ENCODE data around the gene UHRF2.

The UHRF2 gene

DNA sequence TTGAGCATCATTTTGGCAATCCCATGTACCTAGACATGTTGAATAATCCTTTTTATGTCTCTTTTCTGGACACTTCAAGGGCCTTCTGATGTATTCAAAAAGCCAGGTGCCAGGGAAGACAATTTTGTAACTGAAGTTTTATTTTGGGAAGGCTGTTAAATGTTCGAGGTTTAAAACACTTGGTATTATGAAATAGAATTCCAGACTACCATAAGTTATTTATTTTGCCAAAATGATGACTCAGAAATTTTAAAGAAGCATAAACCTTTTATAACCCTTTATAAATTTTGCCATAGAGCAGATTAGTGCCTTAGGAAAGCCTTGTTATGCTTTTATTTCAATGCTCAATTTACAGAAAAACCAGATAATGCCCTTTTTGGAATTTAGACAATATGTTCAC lies 30.3 kb upstream of the UHRF2 start:
- Histone ChIP-seq H3K4me3 (ENCODE audit: low read length) (no peak overlapping the region), H3K27ac (ENCODE audit: low read length) (no peak overlapping the region), H3K79me2 (ENCODE audit: low read length) (no peaks in the 10 kb centered on the region), H3K27me3 (replicated peaks; ENCODE audit: insufficient read depth, low read length) (no peaks in the 10 kb centered on the region), H3K9ac (ENCODE audit: low read length) (no peak overlapping the region), H3F3A (ENCODE audit: insufficient read depth, low read length) (no peaks in the 10 kb centered on the region), H3K4me1 (ENCODE audit: low read length) (peaks cover 3% of the 10 kb centered on the region; the same call in 1 of the 2 replicates), H3K9me2 (replicated peaks; ENCODE audit: insufficient read depth, low read length) (no peaks in the 10 kb centered on the region), H4K20me1 (ENCODE audit: insufficient read depth, low read length) (no peaks in the 10 kb centered on the region), H3K4me2 (ENCODE audit: low read depth, low read length) (no peak overlapping the region), H3K36me3 (replicated peaks; ENCODE audit: insufficient read depth, low read length) (no peaks in the 10 kb centered on the region), H3K9me3 (replicated peaks; ENCODE audit: insufficient read depth, low read length) (no peaks in the 10 kb centered on the region), H2AFZ (ENCODE audit: low read length) (no peak overlapping the region)
- TF ChIP-seq EZH2phosphoT487 (IDR thresholded peaks at IDR 0.05; ENCODE audit: low read length) (no peak), CTCF (IDR thresholded peaks at IDR 0.05; ENCODE audit: low read length) (no peak), EZH2 (optimal IDR thresholded peaks at IDR 0.05; ENCODE audit: low read depth, low read length) (no peak)
- no peak for DNase-seq

GRCh38 chr9:6383551-6384225 lies 29.3 kb upstream of the UHRF2 start:
- peaks cover 3% of the 10 kb centered on the region; the same call in 1 of the 2 replicates for H3K4me1 ChIP-seq (ENCODE audit: low read length)
- H3K4me2 ChIP-seq (ENCODE audit: low read depth, low read length) = no peak overlapping the region
- no peaks in the 10 kb centered on the region for H3K9me2 ChIP-seq (replicated peaks; ENCODE audit: insufficient read depth, low read length)
- H4K20me1 ChIP-seq (ENCODE audit: insufficient read depth, low read length) = no peaks in the 10 kb centered on the region
- H3F3A ChIP-seq (ENCODE audit: insufficient read depth, low read length) = no peaks in the 10 kb centered on the region
- no peaks in the 10 kb centered on the region for H3K9me3 ChIP-seq (replicated peaks; ENCODE audit: insufficient read depth, low read length)
- H3K27ac ChIP-seq (ENCODE audit: low read length) = no peak overlapping the region
- H3K27me3 ChIP-seq (replicated peaks; ENCODE audit: insufficient read depth, low read length) = no peaks in the 10 kb centered on the region
- H2AFZ ChIP-seq (ENCODE audit: low read length) = no peak overlapping the region
- no peaks in the 10 kb centered on the region for H3K36me3 ChIP-seq (replicated peaks; ENCODE audit: insufficient read depth, low read length)
- no peak overlapping the region for H3K4me3 ChIP-seq (ENCODE audit: low read length)
- no peak for DNase-seq
- TF ChIP-seq EZH2 (optimal IDR thresholded peaks at IDR 0.05; ENCODE audit: low read depth, low read length) (no peak), CTCF (IDR thresholded peaks at IDR 0.05; ENCODE audit: low read length) (no peak), EZH2phosphoT487 (IDR thresholded peaks at IDR 0.05; ENCODE audit: low read length) (no peak)
- H3K79me2 ChIP-seq (ENCODE audit: low read length) = no peaks in the 10 kb centered on the region
- no peak overlapping the region for H3K9ac ChIP-seq (ENCODE audit: low read length)

GRCh38 chr9:6384732-6385131 lies 28.3 kb upstream of the UHRF2 start:
- Histone ChIP-seq H3K27ac (ENCODE audit: low read length) (no peak overlapping the region), H3F3A (ENCODE audit: insufficient read depth, low read length) (no peaks in the 10 kb centered on the region), H3K9me2 (replicated peaks; ENCODE audit: insufficient read depth, low read length) (no peaks in the 10 kb centered on the region), H3K9me3 (replicated peaks; ENCODE audit: insufficient read depth, low read length) (no peaks in the 10 kb centered on the region), H3K79me2 (ENCODE audit: low read length) (no peaks in the 10 kb centered on the region), H3K4me3 (ENCODE audit: low read length) (no peak overlapping the region), H3K36me3 (replicated peaks; ENCODE audit: insufficient read depth, low read length) (no peaks in the 10 kb centered on the region), H3K4me2 (ENCODE audit: low read depth, low read length) (no peak overlapping the region), H2AFZ (ENCODE audit: low read length) (no peak overlapping the region), H3K9ac (ENCODE audit: low read length) (no peak overlapping the region), H4K20me1 (ENCODE audit: insufficient read depth, low read length) (no peaks in the 10 kb centered on the region), H3K27me3 (replicated peaks; ENCODE audit: insufficient read depth, low read length) (no peaks in the 10 kb centered on the region), H3K4me1 (ENCODE audit: low read length) (peaks cover 3% of the 10 kb centered on the region; the same call in 1 of the 2 replicates)
- DNase-seq = no peak
- TF ChIP-seq CTCF (IDR thresholded peaks at IDR 0.05; ENCODE audit: low read length) (no peak), EZH2 (optimal IDR thresholded peaks at IDR 0.05; ENCODE audit: low read depth, low read length) (no peak), EZH2phosphoT487 (IDR thresholded peaks at IDR 0.05; ENCODE audit: low read length) (no peak)

Measured in MM.1S (cell line).